ENCODE measurements around the gene ANTXR1.

Gene ANTXR1

DNA sequence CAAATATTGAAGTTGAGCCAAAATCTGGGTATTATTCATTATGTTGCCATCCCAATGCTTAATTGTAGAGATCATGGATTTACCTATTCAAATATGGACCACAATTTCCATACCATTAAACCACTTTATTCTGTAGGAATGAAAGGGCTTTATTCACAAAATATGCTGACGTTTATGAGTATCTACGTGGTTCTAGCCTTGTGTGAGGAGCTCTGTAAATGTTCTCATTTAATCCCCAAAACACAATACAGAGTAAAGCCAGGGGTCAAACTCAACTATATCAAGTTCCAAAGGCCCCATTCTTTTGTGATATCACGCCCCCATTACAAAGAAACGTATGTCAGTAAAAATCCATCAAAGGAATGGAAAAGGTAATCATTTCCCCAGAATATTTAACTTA, 61.9 kb downstream of the ANTXR1 start:
- no peak for DNase-seq (ENCODE audit: low spot score)

DNA sequence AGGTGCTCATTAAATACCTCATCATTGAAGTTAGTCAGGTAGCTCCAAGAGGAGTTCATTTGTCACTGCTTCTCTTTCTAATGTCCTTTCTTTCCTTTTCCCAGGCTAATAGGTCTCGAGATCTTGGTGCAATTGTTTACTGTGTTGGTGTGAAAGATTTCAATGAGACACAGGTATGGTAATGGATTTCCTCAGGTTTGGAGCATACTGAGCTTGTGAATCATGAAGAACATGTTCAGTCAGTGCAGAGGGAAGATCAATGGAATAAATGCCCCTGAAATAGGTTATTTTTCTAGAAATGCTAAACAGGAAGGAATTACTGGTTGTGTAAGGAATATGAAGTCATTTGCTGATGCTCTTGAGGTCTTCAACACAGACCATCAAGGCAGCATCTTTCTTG, 62.5 kb downstream of the ANTXR1 start:
- no peak for DNase-seq (ENCODE audit: low spot score)

DNA sequence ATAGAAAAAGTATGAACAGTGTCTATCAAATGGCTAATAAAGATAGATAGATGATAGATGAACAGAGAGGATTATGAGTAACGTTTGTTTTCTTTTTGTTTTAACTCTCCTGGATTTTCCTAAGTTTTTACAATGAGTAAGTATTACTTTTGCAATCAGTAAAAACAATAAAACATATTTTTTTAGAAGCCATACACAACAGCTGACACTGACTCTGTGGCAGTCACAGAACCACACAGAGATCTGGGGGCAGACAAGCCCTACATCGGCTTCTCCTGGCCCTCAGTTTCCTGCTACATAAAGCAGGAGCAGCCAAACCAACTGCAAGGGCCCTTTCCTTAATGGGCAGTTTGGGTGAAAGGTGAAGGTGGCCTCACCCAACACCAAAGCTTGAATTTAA, 63.6 kb downstream of the ANTXR1 start:
- DNase-seq (ENCODE audit: low spot score), result no peak

DNA sequence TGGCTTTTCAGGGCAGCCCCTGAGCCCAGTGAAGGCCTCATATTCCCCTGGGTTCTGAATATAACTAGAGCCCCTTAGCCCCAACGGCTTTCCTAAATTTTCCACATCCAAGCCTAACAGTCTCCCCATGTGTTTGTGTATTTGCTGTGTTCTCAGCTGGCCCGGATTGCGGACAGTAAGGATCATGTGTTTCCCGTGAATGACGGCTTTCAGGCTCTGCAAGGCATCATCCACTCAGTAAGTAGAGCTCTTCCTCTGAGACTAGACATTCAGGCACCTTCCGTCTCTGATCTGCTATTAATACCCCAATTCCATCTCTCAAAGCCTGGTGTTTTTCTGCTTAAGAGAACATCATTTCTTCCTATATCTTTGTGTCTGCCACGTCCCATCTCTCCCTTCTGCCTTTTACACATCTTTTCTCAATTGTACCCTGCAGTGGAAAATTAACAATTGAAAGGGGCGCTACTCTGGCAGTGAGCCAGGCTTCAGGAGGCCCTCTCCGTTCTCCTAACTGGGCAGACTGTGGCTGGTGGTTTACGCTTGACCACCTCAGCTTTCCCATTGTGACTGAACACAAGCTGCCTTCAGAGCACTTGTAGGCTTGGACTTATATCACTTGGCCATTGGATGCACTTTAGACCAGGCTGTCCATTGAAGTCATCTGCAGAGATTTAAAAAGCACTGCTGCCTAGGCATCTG, 64.4 kb downstream of the ANTXR1 start:
- no peak for DNase-seq (ENCODE audit: low spot score)

DNA sequence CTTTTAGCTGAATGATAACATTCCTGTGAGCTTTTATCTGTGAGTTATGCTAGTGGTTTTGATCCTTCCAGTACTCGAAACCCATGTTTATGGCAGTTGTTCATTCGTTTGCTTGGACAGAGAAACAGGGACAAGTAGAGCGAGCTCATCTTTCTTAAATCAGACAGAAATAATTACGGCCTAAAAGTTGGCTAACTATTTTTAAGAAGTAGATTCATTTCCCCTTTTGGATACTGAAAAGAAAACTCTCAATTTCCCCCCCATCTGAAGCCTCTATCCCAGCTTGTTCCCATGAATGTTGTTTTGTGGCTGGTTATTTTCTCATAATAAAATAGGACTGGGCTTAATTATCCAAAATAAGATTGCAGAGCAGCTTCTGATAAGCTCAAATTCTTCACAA, 67.1 kb downstream of the ANTXR1 start:
- no peak for DNase-seq (ENCODE audit: low spot score)

DNA sequence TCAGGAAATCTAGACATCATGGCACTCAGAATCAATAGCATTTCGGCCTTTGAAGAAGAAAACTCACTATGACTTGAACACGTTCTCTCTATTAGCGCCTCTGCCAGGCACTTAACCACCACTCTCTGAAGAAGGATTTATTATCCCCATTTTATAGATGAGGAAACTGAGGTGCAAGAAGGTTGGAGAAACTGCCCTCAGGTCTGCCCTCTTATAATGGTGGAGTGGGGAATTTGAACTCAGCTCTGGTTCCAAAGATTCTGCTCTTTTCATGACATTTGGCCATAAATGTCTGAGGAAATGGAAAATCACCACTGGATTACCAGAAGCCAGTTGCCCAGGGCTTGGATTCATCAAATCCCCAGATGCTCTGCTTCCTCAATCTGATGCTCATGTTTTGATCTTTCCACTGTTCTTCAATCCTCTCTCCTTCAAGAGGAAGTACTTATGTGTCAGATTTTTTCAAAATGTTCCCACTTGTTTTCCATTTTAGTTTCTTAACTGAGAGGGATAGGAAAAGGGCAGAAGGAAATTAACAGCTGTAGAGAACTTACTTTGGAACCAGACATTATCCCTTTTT, 68.1 kb downstream of the ANTXR1 start:
- no peak for DNase-seq (ENCODE audit: low spot score)

DNA sequence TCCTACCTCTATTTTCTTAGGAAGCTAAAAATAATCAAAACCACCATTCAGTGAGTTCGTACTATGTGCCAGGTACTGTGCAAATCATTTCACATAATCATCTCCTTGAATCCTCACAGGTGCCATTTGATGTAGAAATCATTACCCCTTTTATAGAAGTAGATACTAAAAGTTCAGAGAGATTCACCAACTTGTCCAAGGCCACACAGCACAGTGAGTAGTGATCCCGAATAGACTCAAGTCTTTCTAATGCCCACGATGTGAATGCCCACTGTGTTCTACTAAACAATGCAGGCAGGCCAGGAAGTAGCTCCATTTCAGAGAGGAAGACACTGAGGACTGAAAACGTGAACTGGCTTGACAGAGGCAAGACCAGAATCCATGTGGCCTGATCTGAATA, 68.8 kb downstream of the ANTXR1 start:
- DNase-seq (ENCODE audit: low spot score), result no peak

DNA sequence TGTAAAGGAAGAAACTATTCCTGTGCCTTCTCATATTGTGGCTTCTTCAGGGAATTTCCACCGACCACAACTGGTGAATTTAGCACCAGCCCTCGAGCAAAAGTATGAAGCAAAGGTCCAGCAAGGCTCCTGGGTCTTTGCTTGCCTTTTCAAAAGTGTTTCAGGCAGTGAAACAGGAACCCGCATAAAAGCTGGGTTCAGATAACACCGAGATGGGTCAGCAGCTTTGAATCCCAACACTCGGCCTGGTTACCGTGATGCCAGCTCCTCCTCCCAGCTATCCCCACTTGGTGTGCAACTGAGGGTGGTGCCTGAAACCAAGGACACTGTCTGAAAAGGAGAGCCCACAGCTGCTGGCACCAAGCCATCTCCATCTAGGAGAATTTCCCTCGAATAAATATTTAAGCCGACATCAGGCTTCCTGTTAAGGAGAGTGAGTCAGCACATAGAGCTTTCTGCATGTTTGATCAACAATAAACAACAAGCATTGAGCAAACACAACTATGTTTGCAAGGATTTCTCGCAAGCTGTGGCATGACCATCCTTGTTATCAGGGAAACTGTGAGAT, 69.5 kb downstream of the ANTXR1 start:
- peak; percentile 40 for DNase-seq (ENCODE audit: low spot score)

DNA sequence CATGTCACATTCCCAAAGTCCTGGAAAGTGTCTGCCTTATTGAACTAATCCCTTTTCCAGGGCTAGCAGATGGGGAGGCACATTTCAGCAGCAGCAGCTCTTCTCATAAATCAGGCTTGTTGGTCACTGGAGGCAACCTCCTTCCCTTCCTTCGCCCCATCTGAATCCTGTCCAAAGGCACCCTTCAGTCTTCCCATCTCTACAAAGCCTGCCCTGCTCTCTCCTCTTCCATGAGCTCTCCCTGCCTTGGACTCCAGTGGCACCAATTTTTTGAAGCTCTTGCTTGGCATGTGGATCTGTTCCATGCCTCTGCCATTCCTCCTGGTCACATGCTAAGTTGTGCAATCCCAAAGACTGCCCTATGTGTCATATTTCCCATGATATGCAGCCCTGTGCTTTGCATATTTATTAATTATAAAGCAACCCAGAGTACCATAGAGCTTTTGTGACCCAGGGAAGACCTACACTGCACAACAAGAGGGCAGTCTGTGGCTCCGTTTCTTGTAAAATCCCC, 70.3 kb downstream of the ANTXR1 start:
- no peak for DNase-seq (ENCODE audit: low spot score)

DNA sequence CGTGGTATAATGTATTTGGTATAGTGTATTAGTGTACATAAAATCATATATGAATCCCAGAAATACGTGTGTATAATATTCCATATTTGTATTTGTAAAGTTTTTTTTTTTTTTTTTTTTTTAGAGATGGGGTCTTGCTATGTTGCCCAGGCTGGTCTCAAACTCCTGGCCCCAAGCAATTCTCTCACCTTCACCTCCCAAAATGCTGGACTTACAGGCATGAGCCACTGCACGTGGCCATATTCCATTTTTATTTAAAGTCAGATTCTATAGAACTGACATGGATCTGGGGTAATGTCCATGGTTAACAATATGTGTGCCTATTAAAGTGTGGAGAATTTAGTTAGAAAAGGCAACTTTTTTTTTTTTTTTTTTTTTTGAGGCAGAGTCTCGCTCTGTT, 71.5 kb downstream of the ANTXR1 start:
- DNase-seq (ENCODE audit: low spot score), result no peak

DNA sequence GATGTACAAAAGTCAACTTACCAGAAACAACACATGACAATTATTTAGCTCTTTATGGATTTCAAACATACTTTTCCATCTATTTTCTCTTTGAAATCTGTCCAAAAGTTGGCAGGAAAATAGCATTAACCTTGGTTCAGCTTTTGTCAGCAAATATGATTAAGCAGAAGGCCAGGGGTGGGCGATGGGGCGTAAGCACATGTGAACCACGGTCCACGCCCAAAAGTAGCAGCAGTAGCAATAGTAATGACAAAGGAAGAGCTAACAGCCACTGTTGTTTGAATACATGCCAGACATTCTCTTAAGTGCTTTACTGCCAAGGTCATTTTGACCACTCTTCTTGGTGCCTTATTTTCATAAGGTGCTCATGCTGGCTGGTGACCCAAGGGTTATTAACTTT, 73.5 kb downstream of the ANTXR1 start:
- no peak for DNase-seq (ENCODE audit: low spot score)

DNA sequence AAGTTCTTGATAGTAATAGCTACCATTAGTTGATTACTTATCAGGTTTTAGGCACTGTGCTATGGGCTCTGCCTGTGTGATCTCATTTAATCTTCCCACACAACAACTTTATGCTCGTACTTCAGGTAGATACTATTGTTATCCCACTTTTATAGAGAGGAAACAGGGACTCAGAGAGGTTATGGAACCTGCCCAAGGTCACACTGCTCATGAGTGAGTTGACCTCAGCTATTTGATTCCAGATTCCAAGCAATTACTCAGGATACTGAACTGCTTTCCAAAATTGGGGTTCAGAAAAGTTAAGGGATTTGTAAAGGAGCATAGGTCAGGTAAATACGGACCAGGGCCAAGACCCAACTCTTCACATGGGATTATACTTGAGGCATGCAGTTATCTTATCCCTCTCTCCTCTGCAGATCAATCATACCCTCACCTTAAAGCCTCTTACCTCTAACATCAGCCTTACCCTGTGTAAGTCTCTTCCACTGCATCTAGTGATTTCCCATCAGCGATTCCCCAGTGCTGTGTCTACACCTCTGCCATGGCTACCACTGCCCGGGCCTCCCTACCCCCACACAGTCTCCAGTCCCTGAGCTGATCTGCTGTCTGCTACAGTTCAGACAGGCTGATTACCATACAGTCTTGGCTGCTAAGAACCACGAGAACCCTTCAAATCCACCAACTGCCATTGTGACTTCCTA, 74.4 kb downstream of the ANTXR1 start:
- no peak for DNase-seq (ENCODE audit: low spot score)

DNA sequence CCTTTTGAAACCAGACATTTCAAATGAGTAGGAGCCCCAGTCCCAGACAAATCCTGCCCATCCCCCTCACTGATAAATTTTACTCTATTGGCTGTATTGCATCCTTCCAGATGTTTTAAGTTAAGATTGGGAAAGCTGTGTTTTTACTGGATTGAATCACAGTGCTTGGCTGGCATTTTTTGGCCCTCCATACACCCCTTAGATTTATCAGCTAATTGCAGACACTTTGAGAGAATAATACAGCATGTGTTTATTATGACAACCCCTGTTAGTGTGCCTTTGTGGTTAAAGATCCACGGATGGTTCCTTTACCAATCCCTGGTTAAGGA, 74.9 kb downstream of the ANTXR1 start:
- DNase-seq (ENCODE audit: low spot score), result no peak

DNA sequence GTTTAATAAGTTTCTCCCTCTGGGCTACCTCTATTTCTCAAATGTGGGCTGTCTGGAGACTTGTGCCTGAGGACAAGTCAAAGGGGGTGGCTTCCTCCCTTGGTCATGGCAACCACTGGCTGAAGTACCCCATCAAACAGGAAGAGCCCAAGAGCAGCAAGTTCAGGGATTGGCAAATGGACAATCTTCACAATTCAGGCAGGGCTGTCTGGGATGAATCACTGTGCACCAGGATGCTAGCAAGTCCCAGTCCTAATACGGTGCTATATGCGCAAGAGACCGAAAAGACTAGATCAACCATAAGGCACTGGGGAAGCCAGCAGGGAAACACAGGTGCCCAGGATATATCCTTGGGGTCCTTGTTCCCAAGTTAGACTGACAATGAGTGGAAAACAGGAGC, 75.5 kb downstream of the ANTXR1 start:
- DNase-seq (ENCODE audit: low spot score), result no peak

DNA sequence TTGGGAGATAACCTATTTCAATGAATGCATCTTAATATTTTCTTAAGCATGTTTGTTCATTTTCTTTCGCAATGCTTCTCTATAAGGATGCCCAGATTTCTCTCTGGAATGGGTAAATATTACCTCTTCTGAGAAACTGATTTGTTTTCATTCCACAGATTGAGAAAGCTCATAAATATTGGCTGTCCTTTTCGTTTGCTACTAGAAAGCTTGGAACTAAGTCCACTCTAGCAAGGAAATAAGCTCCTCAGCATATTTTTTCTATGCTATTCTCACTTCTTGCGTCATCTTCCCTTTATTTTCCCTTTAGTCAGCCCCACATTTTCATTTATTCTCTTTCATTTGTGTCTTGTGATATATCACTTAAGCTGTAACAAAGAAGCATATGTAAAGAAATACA, 76.3 kb downstream of the ANTXR1 start:
- no peak for DNase-seq (ENCODE audit: low spot score)

DNA sequence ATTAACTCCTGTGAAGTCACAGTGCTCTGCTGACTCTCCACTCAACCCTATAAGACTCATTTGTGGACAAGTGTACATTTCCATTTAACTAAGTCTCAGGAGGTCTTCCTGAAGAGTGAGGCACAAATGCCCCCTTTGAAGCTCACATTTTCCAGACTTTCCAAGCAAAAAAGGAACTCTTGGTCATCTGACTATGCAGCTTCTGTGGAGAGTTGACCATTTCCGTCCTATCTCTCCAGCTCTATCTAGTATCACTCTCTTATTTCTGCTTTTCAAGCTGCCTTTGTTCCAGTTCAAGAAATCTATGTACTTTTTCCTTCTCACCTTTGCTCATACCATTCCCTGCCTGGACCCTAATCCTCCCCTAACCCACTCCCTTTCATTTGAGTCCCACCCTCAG, 77.0 kb downstream of the ANTXR1 start:
- DNase-seq (ENCODE audit: low spot score), result no peak

DNA sequence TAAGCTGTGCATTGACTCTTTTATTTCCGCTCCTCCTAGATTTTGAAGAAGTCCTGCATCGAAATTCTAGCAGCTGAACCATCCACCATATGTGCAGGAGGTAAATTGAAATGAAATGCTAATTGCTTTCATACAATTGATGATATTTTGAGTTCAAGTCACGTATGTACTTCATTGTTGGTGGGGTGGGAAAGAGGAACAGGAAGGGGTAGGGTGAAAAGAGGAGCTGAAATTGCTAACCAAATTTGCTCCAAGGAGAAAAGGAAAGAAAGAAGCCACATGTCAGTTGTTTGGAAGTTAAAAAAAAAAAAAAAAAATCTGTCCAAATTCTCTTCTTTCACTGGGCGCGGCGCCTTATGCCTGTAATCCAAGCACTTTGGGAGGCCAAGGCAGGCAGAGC, 77.8 kb downstream of the ANTXR1 start:
- no peak for DNase-seq (ENCODE audit: low spot score)

DNA sequence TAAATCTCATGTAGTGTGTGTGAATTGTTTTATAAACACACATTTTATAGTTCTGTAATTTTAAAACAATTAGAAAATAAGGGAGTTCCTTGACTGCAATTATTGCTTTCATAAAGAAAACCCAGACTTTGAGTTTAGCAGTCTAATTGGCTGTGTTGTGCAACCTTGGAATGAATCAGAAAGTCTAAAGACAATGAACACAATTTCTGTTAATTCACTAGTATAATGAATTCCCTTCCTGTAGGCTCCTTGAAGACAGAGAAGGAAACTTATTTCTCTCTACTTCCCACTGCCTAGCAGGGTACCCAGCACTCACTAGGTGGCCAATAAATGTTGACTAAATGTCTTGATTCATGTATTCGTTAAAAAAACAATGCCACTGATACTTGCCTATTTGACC, 79.9 kb downstream of the ANTXR1 start:
- DNase-seq (ENCODE audit: low spot score), result no peak

DNA sequence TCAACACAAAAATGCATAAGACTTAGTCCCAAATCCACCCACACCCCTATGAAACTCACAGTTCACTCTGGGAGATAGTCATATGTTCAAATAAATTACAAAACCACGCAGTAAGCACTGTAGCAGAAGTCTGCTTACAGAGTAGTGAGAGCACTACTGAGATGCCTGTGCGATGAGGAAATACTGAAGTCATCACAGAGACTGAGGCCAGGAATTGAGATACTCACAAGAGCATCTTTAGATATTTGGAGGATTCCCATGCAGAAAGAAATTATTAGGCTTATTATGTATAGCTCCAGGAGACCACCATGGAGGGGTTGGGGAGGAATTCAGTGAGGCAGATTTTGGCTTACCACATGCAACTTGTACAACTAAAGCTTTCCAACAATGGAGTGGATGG, 82.3 kb downstream of the ANTXR1 start:
- peak; percentile 48 for DNase-seq (ENCODE audit: low spot score)

DNA sequence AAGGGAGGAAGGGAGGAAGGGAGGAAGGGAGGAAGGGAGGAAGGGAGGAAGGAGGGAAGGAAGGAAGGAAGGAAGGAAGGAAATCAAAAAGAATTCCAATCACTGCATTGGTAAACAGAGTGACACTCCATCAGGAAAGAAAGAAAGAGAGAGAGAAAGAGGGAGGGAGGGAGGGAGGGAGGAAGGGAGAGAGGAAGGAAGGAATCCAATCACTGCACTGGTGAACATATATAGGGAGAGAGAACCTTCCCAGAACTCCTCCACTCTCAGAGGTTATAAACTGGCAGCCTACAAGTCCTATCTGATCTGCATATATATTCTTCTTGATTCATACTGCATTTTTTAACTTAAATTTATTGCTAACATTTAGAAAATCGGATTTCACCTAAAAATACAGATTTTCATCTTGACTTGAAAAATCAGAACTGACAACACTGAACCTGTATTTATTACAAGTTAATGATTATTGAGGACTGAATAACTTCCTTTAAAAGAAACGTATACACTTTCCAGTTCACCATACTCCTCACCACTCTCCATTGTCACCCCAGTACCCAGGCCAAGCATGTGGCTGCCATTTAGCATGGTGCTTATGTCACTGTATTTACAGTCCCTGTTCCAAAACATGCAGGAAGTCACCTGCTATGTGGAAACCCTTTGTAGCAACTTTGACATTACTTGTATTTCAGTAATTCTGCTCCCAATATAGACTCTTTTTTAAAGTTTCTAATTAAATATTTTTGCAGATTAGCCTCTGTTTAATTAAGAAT, 83.5 kb downstream of the ANTXR1 start:
- DNase-seq (ENCODE audit: low spot score), result no peak

DNA sequence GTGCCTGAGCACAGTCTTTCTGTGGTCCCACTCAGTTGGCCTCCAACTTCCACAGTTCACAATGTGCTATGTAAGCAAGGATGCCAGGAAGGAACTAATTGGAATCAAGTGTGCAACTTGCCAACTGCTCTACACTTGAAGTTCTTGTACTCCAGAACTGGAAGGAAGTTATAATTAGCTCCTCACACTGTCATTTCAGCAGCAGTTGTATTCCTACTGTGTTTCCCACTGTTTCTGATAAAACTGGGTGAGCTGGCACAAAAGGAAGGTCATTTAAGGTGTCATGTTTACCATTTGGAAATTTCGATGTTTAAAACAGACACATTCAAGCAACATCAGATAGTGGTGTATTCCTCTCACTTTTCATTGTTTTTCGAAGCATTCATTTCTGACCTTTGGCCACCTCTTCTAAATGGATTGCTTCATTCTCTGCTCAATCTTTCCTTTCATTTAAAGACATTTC, 84.2 kb downstream of the ANTXR1 start:
- DNase-seq (ENCODE audit: low spot score), result no peak

DNA sequence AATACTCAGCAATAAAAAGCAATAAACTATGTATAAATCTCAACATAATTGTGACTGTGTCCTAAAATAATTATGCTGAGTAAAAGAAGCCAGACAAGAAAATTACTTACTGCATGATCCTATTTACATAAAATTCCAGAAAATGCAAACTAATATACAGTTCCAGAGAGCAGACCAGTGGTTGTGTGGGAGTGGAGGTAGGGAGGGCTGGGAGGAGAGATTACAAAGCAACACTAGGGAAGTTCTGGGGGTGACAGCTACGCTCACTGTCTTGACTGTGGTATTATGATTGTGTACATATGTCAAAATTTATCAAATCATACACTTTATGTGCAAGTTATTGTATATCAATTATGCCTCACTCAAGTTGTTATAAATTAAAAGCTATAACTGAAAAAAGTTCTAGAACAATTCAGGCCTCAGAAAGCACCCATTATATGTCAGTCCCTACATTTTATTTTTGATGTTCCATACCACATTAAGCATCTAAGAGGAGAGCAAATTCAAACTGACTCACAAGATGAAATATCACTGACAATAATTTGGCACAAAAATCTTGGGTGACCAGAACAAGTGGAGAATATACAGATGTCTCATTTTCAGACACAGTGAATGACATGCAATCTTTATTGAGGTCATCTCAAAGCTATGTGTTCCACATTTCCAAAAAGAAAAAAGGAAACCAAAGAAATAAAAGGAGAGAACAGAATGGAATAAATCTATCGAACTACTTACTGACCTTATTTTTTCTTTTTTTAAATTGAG, 85.1 kb downstream of the ANTXR1 start:
- DNase-seq (ENCODE audit: low spot score), result no peak
